WERI-Rb-1 (cell line): ENCODE data around the gene RNPEPL1.
A peak's percentile ranks its signal among the peaks of the same experiment; 100 is the strongest.

Experiments used
- DNase-seq: peaks from one replicate; pipeline ENCODE4 v3.0.0-alpha.2; 2020
- H3K27ac ChIP-seq: fragments of 250-450 bp; sonication (Bioruptor Pico); 2 replicates; pipeline ENCODE4 v1.5.1; 2020; ENCODE audit warnings: mild to moderate bottlenecking, moderate library complexity
- H3K27me3 ChIP-seq: fragments of 250-450 bp; sonication (Bioruptor Pico); 2 replicates; pipeline ENCODE4 v1.5.1; 2021; ENCODE audit warnings: mild to moderate bottlenecking, low read depth, moderate library complexity; ENCODE audit not compliant: insufficient read depth, severe bottlenecking
- H3K36me3 ChIP-seq: fragments of 250-450 bp; sonication (Bioruptor Pico); 2 replicates; pipeline ENCODE4 v1.5.1; 2020; ENCODE audit warnings: mild to moderate bottlenecking, moderate library complexity
- H3K4me3 ChIP-seq: 2 replicates; pipeline ENCODE4 v1.5.1; 2011; ENCODE audit warnings: low read depth, mild to moderate bottlenecking, control low read depth, low read length
- H3K9me3 ChIP-seq: fragments of 250-450 bp; sonication (Bioruptor Pico); 2 replicates; pipeline ENCODE4 v1.5.1; 2021; ENCODE audit warnings: mild to moderate bottlenecking, moderate library complexity; ENCODE audit not compliant: severe bottlenecking
- TF ChIP-seq, protein P1 (sequence below): IDR thresholded peaks from 2 replicates; pipeline ENCODE4 v1.5.1; 2011; ENCODE audit warnings: low read depth, mild to moderate bottlenecking, control low read depth, inconsistent platforms, low read length

The RNPEPL1 gene

DNA sequence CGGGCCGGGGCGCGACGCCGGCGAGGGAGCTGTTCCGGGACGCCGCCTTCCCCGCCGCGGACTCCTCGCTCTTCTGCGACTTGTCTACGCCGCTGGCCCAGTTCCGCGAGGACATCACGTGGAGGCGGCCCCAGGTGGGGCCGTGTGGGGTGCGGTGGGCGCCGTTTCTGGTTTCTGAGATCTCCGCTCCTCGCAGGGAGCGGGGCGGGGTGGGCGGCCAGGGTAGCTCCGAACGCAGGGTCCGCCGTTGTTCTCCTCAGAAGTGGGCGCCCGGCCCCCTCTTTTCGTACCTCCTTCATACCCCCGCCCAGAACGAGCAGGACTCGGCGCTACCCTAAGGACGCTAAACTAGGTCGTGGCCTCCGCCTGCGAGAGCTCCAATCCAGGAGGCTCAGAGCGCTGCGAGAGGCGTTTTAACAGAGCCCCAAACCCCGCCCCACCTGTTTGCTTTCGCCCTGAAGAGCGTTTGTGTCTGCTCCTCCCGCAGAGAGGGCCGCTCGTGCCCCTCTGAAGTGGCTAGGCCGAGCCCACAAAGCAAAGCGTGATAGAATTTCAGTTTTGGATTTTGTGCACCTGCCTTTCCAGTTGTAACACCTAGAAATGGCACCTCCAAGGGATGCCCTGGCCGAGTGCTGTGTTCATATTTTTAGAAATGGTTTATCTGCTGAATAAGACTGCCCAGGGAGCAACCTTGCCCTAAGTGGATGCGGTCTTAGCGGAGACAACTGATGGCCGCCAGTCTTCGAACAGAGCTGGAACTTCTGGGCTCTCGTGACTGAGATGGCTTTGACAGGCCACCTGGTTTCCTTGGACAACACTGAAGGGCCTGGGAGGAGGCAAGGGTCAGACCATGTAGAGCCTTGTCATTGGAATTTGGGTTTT is 18.9 kb downstream of the RNPEPL1 start:
- H3K4me3 ChIP-seq: peak overlapping the region; percentile 89
- H3K9me3 ChIP-seq: no peaks in the 10 kb centered on the region
- peak; percentile 37 for DNase-seq
- H3K27me3 ChIP-seq: no peaks in the 10 kb centered on the region
- TF ChIP-seq, protein P1, sequence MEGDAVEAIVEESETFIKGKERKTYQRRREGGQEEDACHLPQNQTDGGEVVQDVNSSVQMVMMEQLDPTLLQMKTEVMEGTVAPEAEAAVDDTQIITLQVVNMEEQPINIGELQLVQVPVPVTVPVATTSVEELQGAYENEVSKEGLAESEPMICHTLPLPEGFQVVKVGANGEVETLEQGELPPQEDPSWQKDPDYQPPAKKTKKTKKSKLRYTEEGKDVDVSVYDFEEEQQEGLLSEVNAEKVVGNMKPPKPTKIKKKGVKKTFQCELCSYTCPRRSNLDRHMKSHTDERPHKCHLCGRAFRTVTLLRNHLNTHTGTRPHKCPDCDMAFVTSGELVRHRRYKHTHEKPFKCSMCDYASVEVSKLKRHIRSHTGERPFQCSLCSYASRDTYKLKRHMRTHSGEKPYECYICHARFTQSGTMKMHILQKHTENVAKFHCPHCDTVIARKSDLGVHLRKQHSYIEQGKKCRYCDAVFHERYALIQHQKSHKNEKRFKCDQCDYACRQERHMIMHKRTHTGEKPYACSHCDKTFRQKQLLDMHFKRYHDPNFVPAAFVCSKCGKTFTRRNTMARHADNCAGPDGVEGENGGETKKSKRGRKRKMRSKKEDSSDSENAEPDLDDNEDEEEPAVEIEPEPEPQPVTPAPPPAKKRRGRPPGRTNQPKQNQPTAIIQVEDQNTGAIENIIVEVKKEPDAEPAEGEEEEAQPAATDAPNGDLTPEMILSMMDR: no peak
- H3K36me3 ChIP-seq: peaks cover 28% of the 10 kb centered on the region
- peak overlapping the region; percentile 98 for H3K27ac ChIP-seq

DNA sequence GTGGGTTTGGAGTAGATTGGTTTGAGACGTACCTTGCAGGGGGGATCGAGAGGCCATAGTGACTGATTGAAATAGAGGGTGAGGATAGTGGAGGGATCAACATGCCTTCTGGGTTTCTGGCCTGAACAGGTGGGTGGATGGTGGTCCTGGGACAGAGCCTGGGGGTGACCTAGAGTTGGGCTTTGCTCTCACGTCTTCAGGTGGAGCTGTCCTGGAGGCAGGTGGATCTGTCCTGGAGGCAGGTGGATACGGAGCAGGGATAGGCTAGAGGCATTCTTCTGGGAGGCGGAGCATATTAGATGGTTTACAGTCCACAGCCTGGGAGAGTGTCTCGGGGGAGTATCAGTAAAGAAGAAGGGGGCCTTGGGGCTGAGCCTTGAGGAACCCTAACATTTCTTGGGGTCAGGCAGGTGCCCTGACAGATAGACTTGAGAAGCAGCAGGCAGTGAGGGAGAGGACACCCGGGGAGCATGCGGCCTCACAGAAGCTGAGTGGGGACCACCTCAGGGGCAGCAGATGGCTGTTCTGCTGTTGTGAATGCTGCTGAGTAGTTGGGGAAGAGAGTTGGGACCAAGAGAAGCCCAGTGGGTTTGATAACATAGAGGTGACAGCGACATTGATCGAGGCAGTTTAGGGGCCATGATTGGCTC is 19.8 kb downstream of the RNPEPL1 start:
- no peak overlapping the region for H3K4me3 ChIP-seq
- H3K36me3 ChIP-seq: peaks cover 36% of the 10 kb centered on the region
- no peaks in the 10 kb centered on the region for H3K27me3 ChIP-seq

GRCh38 chr2:240588669-240589068 is 20.4 kb downstream of the RNPEPL1 start:
- DNase-seq: no peak
- TF ChIP-seq, protein P1: no peak
- H3K4me3 ChIP-seq: no peak overlapping the region
- H3K27me3 ChIP-seq: no peaks in the 10 kb centered on the region
- H3K27ac ChIP-seq: no peak overlapping the region
- H3K36me3 ChIP-seq: peaks cover 36% of the 10 kb centered on the region
- no peaks in the 10 kb centered on the region for H3K9me3 ChIP-seq

More for the DNA sequence above, 19.8 kb downstream of the RNPEPL1 start:
- DNase-seq: no peak
- TF ChIP-seq, protein P1: no peak
- Histone ChIP-seq H3K9me3 (no peaks in the 10 kb centered on the region), H3K27ac (no peak overlapping the region)

- Histone ChIP-seq H3K9me3 (no peaks in the 10 kb centered on the region), H3K27ac (no peak overlapping the region), H3K4me3 (no peak overlapping the region), H3K36me3 (peaks cover 36% of the 10 kb centered on the region), H3K27me3 (no peaks in the 10 kb centered on the region)
- DNase-seq: no peak
- TF ChIP-seq, protein P1: no peak
Measured at GRCh38 chr2:240589375-240589774, 21.1 kb downstream of the RNPEPL1 start.

DNA sequence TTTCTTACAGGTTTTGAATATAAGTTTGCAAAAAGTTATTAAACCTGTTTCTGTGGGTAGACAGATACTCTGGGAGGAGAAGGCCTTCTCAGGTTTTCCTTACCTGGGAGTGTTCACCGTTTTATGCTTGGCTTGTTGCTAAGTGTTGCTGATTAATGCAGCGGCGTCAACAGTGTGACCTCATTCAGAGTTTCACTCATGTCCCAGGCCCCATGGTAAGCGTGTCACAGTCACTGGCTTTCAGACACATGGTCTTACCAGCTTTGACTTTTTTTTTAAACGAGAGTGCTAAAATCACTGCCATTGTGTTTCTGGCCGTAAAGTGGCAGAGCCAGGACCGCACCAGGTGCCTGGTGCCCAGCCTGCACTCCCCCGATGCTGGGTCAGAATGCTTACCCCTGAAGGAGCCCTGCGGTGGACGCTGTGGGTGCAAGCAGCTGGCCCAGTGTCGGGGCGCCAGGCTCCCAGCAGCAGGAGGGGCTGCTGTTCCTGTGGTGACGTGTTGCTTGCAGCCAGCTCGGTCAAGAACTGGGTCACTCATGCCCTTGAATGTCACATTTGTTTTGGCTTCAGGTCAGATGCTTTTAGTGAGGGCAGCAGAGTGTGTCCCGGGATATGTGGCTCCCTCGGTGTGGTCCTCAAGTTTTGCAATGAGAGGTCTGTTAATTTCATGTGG is 21.7 kb downstream of the RNPEPL1 start:
- TF ChIP-seq, protein P1: no peak
- Histone ChIP-seq H3K27me3 (no peaks in the 10 kb centered on the region), H3K36me3 (peaks cover 36% of the 10 kb centered on the region), H3K9me3 (no peaks in the 10 kb centered on the region), H3K4me3 (no peak overlapping the region), H3K27ac (no peak overlapping the region)
- DNase-seq: no peak
